ENCODE measurements around the gene AGK. TPM values are rescaled to one million over a fixed set of nuclear protein-coding genes. Genes with fewer than 3 reads are reported as not detected.

AGK gene
- total and polyA plus RNA-seq, 2 of the 8 experiments (the other 6 are each of a cell fraction or from before 2014, with no cell fraction given): 25.8 to 34.0 TPM

DNA sequence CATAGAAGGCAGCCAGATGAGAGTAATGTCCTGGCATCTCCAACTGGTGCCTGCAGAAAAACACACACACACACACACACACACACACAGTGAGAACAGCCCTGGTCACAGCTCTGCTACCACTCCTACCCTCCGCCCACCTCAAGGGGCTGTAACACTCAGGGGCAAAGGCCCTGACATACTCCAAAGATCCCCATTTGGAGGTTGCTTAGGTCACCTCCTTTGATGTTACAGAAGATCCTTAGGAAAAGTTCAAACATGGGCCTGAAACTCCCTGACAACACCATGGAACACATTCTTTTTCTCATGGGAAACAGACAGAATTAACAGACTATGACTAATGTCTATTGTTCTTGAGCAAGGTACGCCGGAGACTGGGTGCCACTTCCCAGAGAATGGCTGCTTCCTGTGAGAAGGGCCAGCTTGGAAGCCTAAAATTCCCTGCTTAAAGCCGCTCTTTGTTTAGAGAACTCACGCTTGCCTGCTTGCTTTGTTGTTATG lies 123.0 kb downstream of the AGK start:
- no peak overlapping the region for H3K4me2 ChIP-seq (ENCODE audit: insufficient read depth in 1 of 2, low read depth in 2 of 2, low read length in 2 of 2)
- H3K79me1 ChIP-seq (ENCODE audit: low read depth, low read length): no peaks in the 10 kb centered on the region
- H4K20me1 ChIP-seq (replicated peaks in 1 of 2; ENCODE audit: control insufficient read depth in 1 of 2, insufficient read depth in 2 of 2, low read length in 2 of 2): peaks cover 0 to 2% of the 10 kb centered on the region in 2 experiments
- H4K5ac ChIP-seq (ENCODE audit: insufficient read length, low read depth, low read length): no peak overlapping the region
- H3K9ac ChIP-seq (replicated peaks in 1 of 4; ENCODE audit: extremely low read depth in 1 of 4, low read depth in 3 of 4, low read length in 3 of 4): no peak overlapping the region
- no peak overlapping the region for H3K23ac ChIP-seq (ENCODE audit: insufficient read length)
- POLR2A ChIA-PET (ENCODE audit: partially characterized antibody): interaction anchor here (1.2 to 1.5 kb wide), 2 partner anchors 11 to 26 kb away, joined by 4 to 5 read pairs; no protein-coding TSS in a partner anchor
- CTCF ChIA-PET (ENCODE audit: partially characterized antibody): interaction anchor here (0.9 to 5.1 kb wide), 16 partner anchors 8 to 198 kb away, joined by 3 to 62 read pairs (median 4); partner anchors contain the start of genes DENND11 and WEE2
- H3K4me3 ChIP-seq (ENCODE audit: extremely low read depth in 1 of 4, insufficient read depth in 2 of 4, low read depth in 3 of 4, low read length in 4 of 4): no peak overlapping the region
- H2BK20ac ChIP-seq (ENCODE audit: low read length): no peak overlapping the region
- no peak overlapping the region; the same call in 1 of the 2 replicates for H2BK5ac ChIP-seq (ENCODE audit: low read depth, low read length)
- no peak overlapping the region for H3K56ac ChIP-seq (replicated peaks; ENCODE audit: insufficient read length, low read depth, low read length)
- peaks cover 0 to 15% (median 5%) of the 10 kb centered on the region in 4 experiments; a peak in 5 of 8 replicates for H3K36me3 ChIP-seq (ENCODE audit: control insufficient read depth in 2 of 4, insufficient read depth in 4 of 4, low read length in 3 of 4)
- no peak overlapping the region for H3K18ac ChIP-seq (ENCODE audit: extremely low read depth, low read length)
- no peaks in the 10 kb centered on the region for H3K79me2 ChIP-seq (ENCODE audit: control insufficient read depth in 1 of 2, insufficient read depth in 2 of 2, low read length in 2 of 2)
- H2AK5ac ChIP-seq (ENCODE audit: low read depth, low read length): no peak overlapping the region; the same call in 1 of the 2 replicates
- no peak overlapping the region for H2AFZ ChIP-seq (ENCODE audit: low read length)
- TF ChIP-seq ZNF274 (IDR thresholded peaks at IDR 0.05; ENCODE audit: borderline replicate concordance, extremely low read depth, low read length) (0 out of 2 replicates have a peak, but pooled peaks have one; percentile 11), NANOG (IDR thresholded peaks at IDR 0.05; ENCODE audit: insufficient read depth, low read depth, low read length, poor library complexity, severe bottlenecking) (no peak), BCL11A (IDR thresholded peaks at IDR 0.05; ENCODE audit: low read depth in 2 of 2, low read length in 2 of 2) (no peak), SAP30 (IDR thresholded peaks at IDR 0.05; ENCODE audit: insufficient read depth, insufficient replicate concordance, low read length) (no peak)
- H4K91ac ChIP-seq (replicated peaks; ENCODE audit: insufficient read length, low read length): no peak overlapping the region
- H2BK120ac ChIP-seq (replicated peaks; ENCODE audit: low read depth, low read length): no peak overlapping the region
- no peak overlapping the region for H3K27ac ChIP-seq (ENCODE audit: low read depth, low read length)
- H3K9me3 ChIP-seq (ENCODE audit: insufficient read depth in 2 of 2, low read depth in 1 of 2, low read length in 1 of 2): peaks cover 0 to 3% of the 10 kb centered on the region in 2 experiments; a peak in 1 of 4 replicates
- H3K27me3 ChIP-seq (replicated peaks in 1 of 4; ENCODE audit: control insufficient read depth in 3 of 4, extremely low read depth in 1 of 4, insufficient read depth in 3 of 4, low read length in 3 of 4): no peaks in the 10 kb centered on the region
- H2BK12ac ChIP-seq (ENCODE audit: low read depth, low read length): 0 out of 2 replicates have a peak overlapping the region, but pooled peaks have one; percentile 20
- peak in 1 of 2 experiments; percentile 15 for DNase-seq (ENCODE audit: low read depth in 1 of 2, low spot score in 2 of 2)
- no peak overlapping the region for H2BK15ac ChIP-seq (ENCODE audit: low read length)
- 91% methylated on average over 5 of the region's 5 CpGs; no CpG with 5 or more reads in 1 of the 2 experiments for WGBS, 2 experiments (ENCODE audit: extremely low coverage in 1 of 2, insufficient coverage in 1 of 2, insufficient read length in 1 of 2, insufficient replicate concordance in 2 of 2, low coverage in 1 of 2, low lambda C conversion rate in 2 of 2, missing lambda C conversion rate in 1 of 2)
- no peaks in the 10 kb centered on the region for H3K23me2 ChIP-seq (ENCODE audit: low read depth, low read length)
- no peak overlapping the region for H3K4ac ChIP-seq (replicated peaks; ENCODE audit: insufficient read length, low read depth, low read length)
- H3K4me1 ChIP-seq (replicated peaks in 1 of 4; ENCODE audit: control insufficient read depth in 3 of 4, insufficient read depth in 4 of 4, low read length in 3 of 4): no peaks in the 10 kb centered on the region; a peak in 1 of 7 replicates
- no peak overlapping the region for H4K8ac ChIP-seq (ENCODE audit: extremely low read depth, insufficient read depth, low read length)
- no peak for FAIRE-seq
- H3K14ac ChIP-seq (ENCODE audit: insufficient read length): no peak overlapping the region
